ENCODE data around the gene PCSK6.

Gene PCSK6

GRCh38 chr15:101521591-101521990 lies 32.1 kb upstream of the PCSK6 start:
- Histone ChIP-seq H3K27me3 (ENCODE audit: low read length) (peaks cover 7% of the 10 kb centered on the region; the same call in 1 of the 2 replicates), H2AFZ (ENCODE audit: low read depth, low read length, severe bottlenecking) (no peak overlapping the region), H3K27ac (ENCODE audit: low read depth, low read length) (no peak overlapping the region), H3K4me3 (ENCODE audit: insufficient read depth, low read length, poor library complexity, severe bottlenecking) (no peak overlapping the region), H3K9ac (ENCODE audit: low read length) (no peak overlapping the region), H3K4me2 (ENCODE audit: low read depth, low read length, poor library complexity, severe bottlenecking) (no peak overlapping the region), H3F3A (ENCODE audit: insufficient read depth) (no peaks in the 10 kb centered on the region), H3K9me2 (replicated peaks; ENCODE audit: insufficient read depth, low read length) (no peaks in the 10 kb centered on the region), H3K36me3 (ENCODE audit: low read length) (peaks cover 4% of the 10 kb centered on the region; the same call in 1 of the 2 replicates), H3K9me3 (ENCODE audit: insufficient read depth, low read length) (peaks cover 15% of the 10 kb centered on the region; the same call in 1 of the 2 replicates), H3K79me2 (ENCODE audit: insufficient read depth, low read length) (no peaks in the 10 kb centered on the region), H4K20me1 (ENCODE audit: low read depth, low read length) (no peaks in the 10 kb centered on the region)
- TF ChIP-seq EZH2phosphoT487 (conservative IDR thresholded peaks at IDR 0.05; ENCODE audit: low read length) (no peak), CTCF (IDR thresholded peaks at IDR 0.05; ENCODE audit: insufficient read depth, low read length, poor library complexity, severe bottlenecking) (no peak)

- Histone ChIP-seq H3K9ac (ENCODE audit: low read length) (no peak overlapping the region), H3K9me2 (replicated peaks; ENCODE audit: insufficient read depth, low read length) (no peaks in the 10 kb centered on the region), H3K27me3 (ENCODE audit: low read length) (peaks cover 7% of the 10 kb centered on the region; the same call in 1 of the 2 replicates), H3K4me3 (ENCODE audit: insufficient read depth, low read length, poor library complexity, severe bottlenecking) (no peak overlapping the region), H3F3A (ENCODE audit: insufficient read depth) (no peaks in the 10 kb centered on the region), H3K9me3 (ENCODE audit: insufficient read depth, low read length) (peaks cover 17% of the 10 kb centered on the region; the same call in 1 of the 2 replicates), H3K27ac (ENCODE audit: low read depth, low read length) (no peak overlapping the region), H3K36me3 (ENCODE audit: low read length) (peaks cover 4% of the 10 kb centered on the region; the same call in 1 of the 2 replicates), H4K20me1 (ENCODE audit: low read depth, low read length) (no peaks in the 10 kb centered on the region), H3K79me2 (ENCODE audit: insufficient read depth, low read length) (no peaks in the 10 kb centered on the region), H2AFZ (ENCODE audit: low read depth, low read length, severe bottlenecking) (no peak overlapping the region), H3K4me2 (ENCODE audit: low read depth, low read length, poor library complexity, severe bottlenecking) (no peak overlapping the region)
- TF ChIP-seq EZH2phosphoT487 (conservative IDR thresholded peaks at IDR 0.05; ENCODE audit: low read length) (no peak), CTCF (IDR thresholded peaks at IDR 0.05; ENCODE audit: insufficient read depth, low read length, poor library complexity, severe bottlenecking) (no peak)
Observed at GRCh38 chr15:101521069-101521468, 31.6 kb upstream of the PCSK6 start.

DNA sequence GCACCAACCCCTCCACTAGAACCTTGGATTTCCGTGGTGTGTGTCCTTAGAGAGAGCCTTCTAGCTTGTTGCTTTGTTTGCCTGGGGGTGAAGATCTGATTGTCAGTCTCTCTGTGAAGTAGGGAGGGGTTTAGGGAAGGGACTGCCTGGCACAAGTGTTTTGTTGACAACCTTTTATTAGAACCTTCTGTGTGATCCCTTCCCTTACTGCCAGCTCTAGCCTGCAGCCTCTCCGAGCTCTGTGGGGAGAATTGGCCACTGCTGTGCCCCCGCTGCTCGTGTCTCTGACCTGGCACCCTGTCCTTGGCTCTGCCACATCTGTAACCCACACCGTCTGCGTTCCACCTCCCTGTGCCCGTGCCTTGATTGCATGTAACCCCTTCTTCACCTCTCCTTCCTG lies 30.9 kb upstream of the PCSK6 start:
- Histone ChIP-seq H3K9me3 (ENCODE audit: insufficient read depth, low read length) (peaks cover 17% of the 10 kb centered on the region; the same call in 1 of the 2 replicates), H3K36me3 (ENCODE audit: low read length) (peaks cover 4% of the 10 kb centered on the region; the same call in 1 of the 2 replicates), H3F3A (ENCODE audit: insufficient read depth) (no peaks in the 10 kb centered on the region), H3K9ac (ENCODE audit: low read length) (no peak overlapping the region), H3K27ac (ENCODE audit: low read depth, low read length) (no peak overlapping the region), H3K4me2 (ENCODE audit: low read depth, low read length, poor library complexity, severe bottlenecking) (no peak overlapping the region), H3K4me3 (ENCODE audit: insufficient read depth, low read length, poor library complexity, severe bottlenecking) (no peak overlapping the region), H3K79me2 (ENCODE audit: insufficient read depth, low read length) (no peaks in the 10 kb centered on the region), H2AFZ (ENCODE audit: low read depth, low read length, severe bottlenecking) (no peak overlapping the region), H3K27me3 (ENCODE audit: low read length) (peaks cover 7% of the 10 kb centered on the region; the same call in 1 of the 2 replicates), H3K9me2 (replicated peaks; ENCODE audit: insufficient read depth, low read length) (no peaks in the 10 kb centered on the region), H4K20me1 (ENCODE audit: low read depth, low read length) (no peaks in the 10 kb centered on the region)
- no peak for TF ChIP-seq EZH2phosphoT487 (conservative IDR thresholded peaks at IDR 0.05; ENCODE audit: low read length)
- TF ChIP-seq CTCF (IDR thresholded peaks at IDR 0.05; ENCODE audit: insufficient read depth, low read length, poor library complexity, severe bottlenecking): no peak
